ENCODE measurements around the gene PARM1.

PARM1 gene

DNA sequence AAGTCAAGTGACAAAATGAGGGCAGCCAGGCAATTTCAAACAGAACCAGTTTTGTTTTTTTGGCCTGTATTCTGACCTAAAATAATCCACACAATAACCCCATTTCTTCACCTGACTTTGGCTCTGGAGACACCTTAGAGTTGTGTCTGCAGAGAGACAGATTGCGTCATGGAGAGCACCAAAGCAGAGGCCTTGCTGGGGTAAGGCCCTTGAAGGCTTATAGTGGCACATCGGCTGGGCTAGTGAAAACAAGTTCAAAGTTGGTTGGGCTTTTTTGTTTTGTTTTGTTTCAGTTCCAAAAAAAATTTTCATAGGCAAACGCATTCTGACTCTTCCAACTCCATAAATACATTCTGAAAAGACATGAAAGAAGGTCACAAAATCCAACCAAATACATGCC is 34.4 kb downstream of the PARM1 start:
- H3K27ac ChIP-seq (ENCODE audit: poor library complexity, severe bottlenecking): no peak overlapping the region
- H3K4me3 ChIP-seq (ENCODE audit: severe bottlenecking): no peak overlapping the region
- no peaks in the 10 kb centered on the region for H3K4me1 ChIP-seq (ENCODE audit: insufficient read depth, poor library complexity, severe bottlenecking)
- H3K27me3 ChIP-seq (ENCODE audit: insufficient read depth, poor library complexity, severe bottlenecking): no peaks in the 10 kb centered on the region
- DNase-seq (ENCODE audit: low spot score) (no peak), ATAC-seq (ENCODE audit: low read depth) (no peak)
- H3K36me3 ChIP-seq (ENCODE audit: low read depth): no peaks in the 10 kb centered on the region
- TF ChIP-seq, protein P1, sequence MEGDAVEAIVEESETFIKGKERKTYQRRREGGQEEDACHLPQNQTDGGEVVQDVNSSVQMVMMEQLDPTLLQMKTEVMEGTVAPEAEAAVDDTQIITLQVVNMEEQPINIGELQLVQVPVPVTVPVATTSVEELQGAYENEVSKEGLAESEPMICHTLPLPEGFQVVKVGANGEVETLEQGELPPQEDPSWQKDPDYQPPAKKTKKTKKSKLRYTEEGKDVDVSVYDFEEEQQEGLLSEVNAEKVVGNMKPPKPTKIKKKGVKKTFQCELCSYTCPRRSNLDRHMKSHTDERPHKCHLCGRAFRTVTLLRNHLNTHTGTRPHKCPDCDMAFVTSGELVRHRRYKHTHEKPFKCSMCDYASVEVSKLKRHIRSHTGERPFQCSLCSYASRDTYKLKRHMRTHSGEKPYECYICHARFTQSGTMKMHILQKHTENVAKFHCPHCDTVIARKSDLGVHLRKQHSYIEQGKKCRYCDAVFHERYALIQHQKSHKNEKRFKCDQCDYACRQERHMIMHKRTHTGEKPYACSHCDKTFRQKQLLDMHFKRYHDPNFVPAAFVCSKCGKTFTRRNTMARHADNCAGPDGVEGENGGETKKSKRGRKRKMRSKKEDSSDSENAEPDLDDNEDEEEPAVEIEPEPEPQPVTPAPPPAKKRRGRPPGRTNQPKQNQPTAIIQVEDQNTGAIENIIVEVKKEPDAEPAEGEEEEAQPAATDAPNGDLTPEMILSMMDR (IDR thresholded peaks at IDR 0.05; ENCODE audit: poor library complexity, severe bottlenecking): no peak
- H3K9me3 ChIP-seq (ENCODE audit: severe bottlenecking): no peaks in the 10 kb centered on the region

DNA sequence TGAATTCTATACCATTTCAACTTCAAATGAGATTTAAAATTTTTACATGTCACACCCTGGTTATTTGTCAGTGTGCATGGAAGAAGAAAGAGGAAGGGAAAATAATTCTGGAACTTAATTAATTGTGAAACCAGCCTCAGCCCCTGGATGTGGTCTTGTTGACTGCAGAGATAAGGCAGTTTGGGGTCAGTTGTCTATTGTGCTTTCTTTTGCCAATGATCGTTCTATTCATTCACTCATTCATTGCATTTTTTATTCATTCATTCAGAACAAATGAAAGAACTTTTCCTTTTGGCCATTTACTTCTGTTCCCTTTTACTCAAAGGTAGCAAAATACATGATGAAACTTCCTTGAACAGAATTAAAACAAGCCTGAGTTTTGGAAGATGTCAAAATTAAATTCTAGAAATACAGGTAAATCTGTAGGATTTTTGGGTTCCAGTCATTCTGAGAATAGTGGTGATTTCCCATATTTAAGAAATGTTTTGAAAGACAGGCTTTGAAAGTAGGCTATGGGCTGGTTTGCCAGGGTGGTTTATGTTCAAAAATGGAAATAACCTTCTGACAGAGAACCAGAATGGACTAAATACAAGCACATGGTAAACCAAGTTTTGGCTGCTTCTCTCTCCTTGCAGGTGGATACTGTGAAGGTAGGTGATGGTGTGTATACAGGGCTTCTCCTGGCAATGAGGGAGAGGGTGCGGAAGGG is 35.7 kb downstream of the PARM1 start:
- TF ChIP-seq, protein P1 (IDR thresholded peaks at IDR 0.05; ENCODE audit: poor library complexity, severe bottlenecking): no peak
- H3K4me3 ChIP-seq (ENCODE audit: severe bottlenecking): no peak overlapping the region
- H3K4me1 ChIP-seq (ENCODE audit: insufficient read depth, poor library complexity, severe bottlenecking): no peaks in the 10 kb centered on the region
- DNase-seq (ENCODE audit: low spot score) (no peak), ATAC-seq (ENCODE audit: low read depth) (no peak)
- H3K9me3 ChIP-seq (ENCODE audit: severe bottlenecking): no peaks in the 10 kb centered on the region
- no peak overlapping the region for H3K27ac ChIP-seq (ENCODE audit: poor library complexity, severe bottlenecking)
- H3K27me3 ChIP-seq (ENCODE audit: insufficient read depth, poor library complexity, severe bottlenecking): peaks cover 6% of the 10 kb centered on the region
- no peaks in the 10 kb centered on the region for H3K36me3 ChIP-seq (ENCODE audit: low read depth)

DNA sequence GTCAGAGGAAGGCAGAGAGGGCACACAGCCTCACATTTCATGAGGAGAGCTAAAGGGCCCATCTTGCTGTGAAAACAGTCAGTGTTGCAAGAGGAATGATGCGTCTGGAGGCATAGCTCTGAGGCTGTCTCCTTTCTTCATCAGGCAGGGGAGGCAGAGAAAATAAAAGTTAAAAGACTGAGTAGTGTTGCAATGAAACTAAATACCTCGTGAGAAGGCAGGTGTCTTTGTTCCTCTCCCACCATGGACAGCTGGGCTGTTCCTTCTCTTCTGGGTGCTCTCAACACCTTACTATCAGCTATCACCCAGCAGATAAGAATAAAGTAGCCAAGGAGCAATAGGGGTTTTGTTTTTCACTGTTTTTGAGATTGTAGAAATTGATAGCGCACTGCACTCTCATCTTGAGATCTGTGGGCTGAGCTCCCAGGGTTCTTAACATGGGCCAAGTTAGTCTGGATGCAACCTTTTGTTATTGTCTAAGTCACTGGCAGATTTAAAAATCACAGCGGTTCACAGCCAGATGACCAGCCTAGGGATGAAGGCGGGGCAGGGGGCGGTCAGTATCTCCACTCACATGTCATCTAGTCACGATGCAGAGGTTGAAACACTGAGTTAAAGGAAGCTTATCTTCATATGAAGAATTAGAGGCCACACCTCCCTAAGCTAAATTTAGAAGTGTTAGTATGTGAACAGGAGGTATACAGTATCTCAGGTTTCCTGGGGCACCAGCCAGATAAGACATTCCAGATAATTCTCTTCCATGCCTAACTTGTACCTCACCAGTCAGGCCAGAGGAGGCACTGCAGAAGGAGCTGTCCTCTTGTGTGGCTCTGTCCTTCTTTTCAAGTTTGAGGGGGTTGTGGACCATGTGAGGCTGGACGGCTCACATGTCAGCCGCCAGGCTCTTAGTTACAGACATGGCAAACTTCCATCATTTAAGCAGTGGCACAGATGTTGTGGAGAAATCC is 36.9 kb downstream of the PARM1 start:
- Histone ChIP-seq H3K27ac (ENCODE audit: poor library complexity, severe bottlenecking) (no peak overlapping the region), H3K27me3 (ENCODE audit: insufficient read depth, poor library complexity, severe bottlenecking) (peaks cover 6% of the 10 kb centered on the region), H3K9me3 (ENCODE audit: severe bottlenecking) (no peaks in the 10 kb centered on the region), H3K4me3 (ENCODE audit: severe bottlenecking) (no peak overlapping the region), H3K4me1 (ENCODE audit: insufficient read depth, poor library complexity, severe bottlenecking) (no peaks in the 10 kb centered on the region), H3K36me3 (ENCODE audit: low read depth) (no peaks in the 10 kb centered on the region)
- TF ChIP-seq, protein P1 (IDR thresholded peaks at IDR 0.05; ENCODE audit: poor library complexity, severe bottlenecking): no peak
- ATAC-seq (ENCODE audit: low read depth) (no peak), DNase-seq (ENCODE audit: low spot score) (no peak)

DNA sequence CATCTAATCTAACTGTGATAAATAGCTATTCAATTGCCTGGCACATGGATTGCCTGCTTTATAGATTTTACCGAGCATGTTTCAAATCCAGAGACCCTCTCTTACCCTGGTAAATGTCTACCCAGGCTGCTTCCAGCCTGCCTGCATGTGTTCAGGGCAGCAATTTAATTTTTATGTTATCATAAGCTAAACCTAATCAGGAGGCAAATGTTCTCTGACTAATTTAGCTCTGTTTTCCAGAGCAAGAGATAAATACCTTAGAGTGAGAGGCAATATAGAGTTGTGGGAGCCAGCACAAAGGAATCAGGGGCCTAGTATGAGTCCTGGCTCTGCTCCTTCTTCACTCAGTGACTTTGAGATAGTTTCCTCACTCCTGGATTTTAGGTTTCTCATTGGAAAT is 37.7 kb downstream of the PARM1 start:
- Histone ChIP-seq H3K4me1 (ENCODE audit: insufficient read depth, poor library complexity, severe bottlenecking) (no peaks in the 10 kb centered on the region), H3K36me3 (ENCODE audit: low read depth) (no peaks in the 10 kb centered on the region), H3K27me3 (ENCODE audit: insufficient read depth, poor library complexity, severe bottlenecking) (peaks cover 6% of the 10 kb centered on the region), H3K4me3 (ENCODE audit: severe bottlenecking) (no peak overlapping the region), H3K27ac (ENCODE audit: poor library complexity, severe bottlenecking) (no peak overlapping the region), H3K9me3 (ENCODE audit: severe bottlenecking) (no peaks in the 10 kb centered on the region)
- ATAC-seq (ENCODE audit: low read depth): no peak
- no peak for DNase-seq (ENCODE audit: low spot score)
- TF ChIP-seq, protein P1 (IDR thresholded peaks at IDR 0.05; ENCODE audit: poor library complexity, severe bottlenecking): no peak

Measured in RWPE2 (cell line).